ENCODE results near the gene NAIF1. TPM values are rescaled to one million over a fixed set of nuclear protein-coding genes. Genes with fewer than 3 reads are reported as not detected.
"Not testable (repeated sequence)": the region's sequence is repeated elsewhere in the genome, so short reads cannot be mapped to it uniquely, and the experiment has no call there.

NAIF1 gene
- total RNA-seq, 1 donor from 2014 or later, result 13.3 TPM

DNA sequence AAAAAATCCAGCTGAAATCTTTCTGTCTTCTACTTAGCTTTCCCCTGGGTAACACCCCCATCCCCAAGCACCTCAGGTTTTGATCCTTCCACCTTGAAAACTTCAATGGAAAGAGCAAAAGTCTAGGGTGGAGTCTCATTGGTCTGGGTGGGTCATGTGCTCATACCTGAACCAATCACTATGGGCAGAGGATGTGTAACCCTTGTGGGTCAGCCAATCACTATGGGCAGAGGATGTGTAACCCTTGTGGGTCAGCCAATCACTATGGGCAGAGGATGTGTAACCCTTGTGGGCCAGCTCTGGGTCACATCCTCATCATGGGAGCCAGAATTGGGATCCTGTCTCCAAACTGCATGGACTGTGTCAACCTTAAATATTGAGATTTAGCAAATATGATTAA, 18.5 kb downstream of the NAIF1 start:
- Histone ChIP-seq H3K4me1 (peaks cover 43% of the 10 kb centered on the region), H3K9me3 (no peaks in the 10 kb centered on the region), H3K36me3 (no peaks in the 10 kb centered on the region), H3K27ac (peak overlapping the region; percentile 76), H3K4me3 (no peak overlapping the region), H3K27me3 (no peaks in the 10 kb centered on the region)
- DNase-seq (ENCODE audit: extremely low spot score in 2 of 2), result no peak
- no peak for TF ChIP-seq POLR2A (IDR thresholded peaks at IDR 0.05)
- TF ChIP-seq CTCF (IDR thresholded peaks at IDR 0.05), result no peak
- TF ChIP-seq POLR2AphosphoS5 (IDR thresholded peaks at IDR 0.05; ENCODE audit: insufficient read depth in 1 of 2, low read depth in 1 of 2), result no peak
- intact Hi-C loops (cut with DNase I), result no loop called here

DNA sequence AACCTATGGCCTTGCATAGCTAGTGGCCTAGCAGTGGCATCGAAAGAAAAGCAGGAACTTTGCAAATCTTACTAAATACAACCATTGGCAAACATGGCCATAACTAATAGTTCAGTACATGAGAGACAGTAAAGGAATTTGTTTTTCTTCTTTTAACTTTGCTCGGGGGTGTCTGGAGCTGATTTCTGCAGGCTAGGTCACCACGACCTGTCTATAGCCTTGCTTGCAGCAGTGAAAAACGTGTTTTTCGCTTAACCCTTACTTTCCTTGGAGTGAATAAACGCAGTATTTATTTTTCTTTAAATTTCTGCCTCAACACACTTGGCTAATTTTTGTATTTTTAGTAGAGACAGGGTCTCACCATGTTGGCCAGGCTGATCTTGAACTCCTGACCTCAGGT, 19.9 kb downstream of the NAIF1 start:
- Histone ChIP-seq H3K27me3 (no peaks in the 10 kb centered on the region), H3K4me1 (peaks cover 43% of the 10 kb centered on the region), H3K36me3 (no peaks in the 10 kb centered on the region), H3K4me3 (no peak overlapping the region), H3K27ac (peak overlapping the region; percentile 71), H3K9me3 (no peaks in the 10 kb centered on the region)
- TF ChIP-seq CTCF (IDR thresholded peaks at IDR 0.05) (no peak), POLR2A (IDR thresholded peaks at IDR 0.05) (no peak), POLR2AphosphoS5 (IDR thresholded peaks at IDR 0.05; ENCODE audit: insufficient read depth in 1 of 2, low read depth in 1 of 2) (no peak)
- intact Hi-C loops (cut with DNase I), result no loop called here
- no peak for DNase-seq (ENCODE audit: extremely low spot score in 2 of 2)

DNA sequence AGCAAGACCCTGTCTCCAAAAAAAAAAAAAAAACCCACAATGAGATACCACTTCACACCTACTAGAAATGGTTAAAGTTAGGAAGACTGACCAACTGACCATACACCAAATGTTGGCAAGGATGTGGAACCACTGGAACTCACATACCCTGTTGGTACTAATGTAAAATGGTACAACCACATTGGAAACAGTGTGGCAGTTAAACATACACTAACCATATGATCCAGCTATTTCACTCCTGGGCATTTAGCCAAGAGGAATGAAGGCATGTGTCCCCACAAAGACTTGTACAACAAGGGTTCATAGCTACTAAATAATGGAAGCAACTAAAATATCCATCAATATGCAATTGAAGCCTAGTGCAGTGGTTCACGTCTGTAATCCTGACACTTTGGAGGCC, 21.3 kb downstream of the NAIF1 start:
- Histone ChIP-seq H3K4me3 (no peak overlapping the region), H3K27me3 (no peaks in the 10 kb centered on the region), H3K36me3 (no peaks in the 10 kb centered on the region), H3K9me3 (no peaks in the 10 kb centered on the region), H3K4me1 (peaks cover 38% of the 10 kb centered on the region), H3K27ac (peak overlapping the region; percentile 71)
- no peak for DNase-seq (ENCODE audit: extremely low spot score in 2 of 2)
- intact Hi-C loops (cut with DNase I), result no loop called here
- no peak for TF ChIP-seq POLR2A (IDR thresholded peaks at IDR 0.05)
- TF ChIP-seq POLR2AphosphoS5 (IDR thresholded peaks at IDR 0.05; ENCODE audit: insufficient read depth in 1 of 2, low read depth in 1 of 2), result no peak
- no peak for TF ChIP-seq CTCF (IDR thresholded peaks at IDR 0.05)

GRCh38 chr9:128045409-128045808, 21.7 kb downstream of the NAIF1 start:
- H3K36me3 ChIP-seq; H3K27me3 ChIP-seq; H3K4me3 ChIP-seq; H3K9me3 ChIP-seq; DNase-seq (ENCODE audit: extremely low spot score in 2 of 2); intact Hi-C loops (cut with DNase I): not testable (repeated sequence)
- peaks cover 35% of the 10 kb centered on the region for H3K4me1 ChIP-seq
- H3K27ac ChIP-seq, result peak overlapping the region; percentile 71

DNA sequence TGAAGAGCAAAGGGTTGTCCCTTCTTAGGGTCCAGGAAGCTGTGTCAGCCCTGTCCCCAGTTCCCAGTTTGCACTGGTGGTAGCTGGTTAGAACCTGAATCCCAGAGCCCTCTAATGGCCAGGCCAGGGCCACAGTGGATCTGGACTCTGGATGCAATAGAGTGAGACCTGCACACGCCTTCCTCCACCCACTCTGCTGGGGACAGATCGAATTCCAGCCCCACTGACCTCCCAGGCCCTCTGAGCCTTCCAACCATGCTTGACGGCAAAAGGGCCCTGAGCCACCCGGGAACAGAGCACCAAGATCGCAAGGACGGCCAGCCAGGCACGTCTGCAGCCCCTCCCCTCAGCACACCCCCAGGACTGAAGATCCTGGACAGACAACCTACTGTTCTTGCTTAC, 23.7 kb downstream of the NAIF1 start:
- intact Hi-C loops (cut with DNase I), result loop anchor here (5.0 kb wide), 1 partner anchor 74 kb away; no protein-coding TSS in a partner anchor
- H3K27me3 ChIP-seq, result no peaks in the 10 kb centered on the region
- no peak for TF ChIP-seq CTCF (IDR thresholded peaks at IDR 0.05)
- TF ChIP-seq POLR2AphosphoS5 (IDR thresholded peaks at IDR 0.05; ENCODE audit: insufficient read depth in 1 of 2, low read depth in 1 of 2), result no peak
- TF ChIP-seq POLR2A (IDR thresholded peaks at IDR 0.05), result no peak
- H3K27ac ChIP-seq, result peak overlapping the region; percentile 21
- peaks cover 23% of the 10 kb centered on the region for H3K4me1 ChIP-seq
- H3K4me3 ChIP-seq, result no peak overlapping the region
- H3K36me3 ChIP-seq, result no peaks in the 10 kb centered on the region
- H3K9me3 ChIP-seq, result no peaks in the 10 kb centered on the region
- no peak for DNase-seq (ENCODE audit: extremely low spot score in 2 of 2)

All from vagina (tissue), 2 donors.